ENCODE data around the gene C16orf95. TPM values are rescaled to one million over a fixed set of nuclear protein-coding genes. Genes with fewer than 3 reads are reported as not detected.

Gene C16orf95
- total RNA-seq, 3 donors from 2014 or later (not counting 1 experiment from before 2014, with no cell fraction given): 1.6 to 4.1 (median 2.7) TPM

DNA sequence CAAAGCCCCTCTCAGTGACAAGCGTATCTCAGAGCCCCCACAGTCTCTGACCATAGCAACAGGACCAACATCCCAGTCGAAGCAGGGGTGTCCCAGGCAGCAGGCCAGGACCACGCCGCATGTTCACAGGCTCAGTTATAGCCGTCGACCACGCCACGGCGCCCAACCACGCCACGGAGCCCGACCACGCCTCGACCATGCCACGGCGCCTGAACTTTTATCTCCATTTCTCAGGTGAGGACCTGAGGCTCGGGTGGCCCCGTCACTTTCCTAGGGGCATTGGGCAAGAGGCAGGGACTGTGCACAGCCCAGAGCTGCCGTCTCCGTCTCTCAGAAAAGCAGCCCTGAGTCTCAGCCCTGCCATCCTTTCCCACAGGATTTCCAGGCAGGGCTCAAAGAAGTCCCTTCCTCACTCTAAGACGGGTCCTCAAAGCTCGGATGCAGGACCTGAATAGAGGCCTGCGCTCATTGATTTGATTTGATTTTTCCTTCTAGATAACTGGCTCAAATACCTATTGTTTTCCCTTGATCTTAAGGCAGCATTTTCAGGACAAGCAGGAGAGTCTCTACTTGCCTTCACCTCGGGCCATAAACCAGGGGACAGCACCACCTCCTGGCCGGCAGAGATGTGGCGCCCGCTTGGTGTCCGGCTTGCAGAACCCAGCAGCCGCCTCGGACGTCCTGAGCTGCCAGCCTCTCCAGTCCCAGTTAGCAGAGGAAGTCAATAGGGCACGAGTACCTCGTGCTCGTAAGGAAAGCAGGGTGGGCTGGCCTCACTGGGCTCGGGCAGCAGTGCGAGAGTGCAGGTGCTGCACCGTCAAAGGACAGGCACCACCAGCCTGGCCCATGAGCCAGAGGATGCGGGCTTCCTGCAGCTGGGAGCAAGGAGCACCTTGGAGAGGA is 38.8 kb downstream of the C16orf95 start:
- ATAC-seq (peak; percentile 65 to 86 (median 68)), DNase-seq (peak; percentile 44 to 48)
- H3K36me3 Mint-ChIP-seq: no peaks in the 10 kb centered on the region
- H3K27me3 Mint-ChIP-seq (ENCODE audit: low read depth in 2 of 2): peaks cover 15 to 16% of the 10 kb centered on the region in 2 donors
- no peak overlapping the region for H3K27ac ChIP-seq (ENCODE audit: low read length)
- intact Hi-C loops (cut with micrococcal nuclease): loop anchor here (1.0 kb wide), 2 partner anchors 75 to 715 kb away; no protein-coding TSS in a partner anchor
- H3K9me3 ChIP-seq (ENCODE audit: control insufficient read depth, insufficient read depth, low read length): no peaks in the 10 kb centered on the region
- H3K27me3 ChIP-seq (ENCODE audit: control insufficient read depth, insufficient read depth, low read length): no peaks in the 10 kb centered on the region
- no peaks in the 10 kb centered on the region for H3K36me3 ChIP-seq (ENCODE audit: control insufficient read depth, insufficient read depth, low read length)
- no peak overlapping the region for H3K27ac Mint-ChIP-seq
- TF ChIP-seq, protein P1, sequence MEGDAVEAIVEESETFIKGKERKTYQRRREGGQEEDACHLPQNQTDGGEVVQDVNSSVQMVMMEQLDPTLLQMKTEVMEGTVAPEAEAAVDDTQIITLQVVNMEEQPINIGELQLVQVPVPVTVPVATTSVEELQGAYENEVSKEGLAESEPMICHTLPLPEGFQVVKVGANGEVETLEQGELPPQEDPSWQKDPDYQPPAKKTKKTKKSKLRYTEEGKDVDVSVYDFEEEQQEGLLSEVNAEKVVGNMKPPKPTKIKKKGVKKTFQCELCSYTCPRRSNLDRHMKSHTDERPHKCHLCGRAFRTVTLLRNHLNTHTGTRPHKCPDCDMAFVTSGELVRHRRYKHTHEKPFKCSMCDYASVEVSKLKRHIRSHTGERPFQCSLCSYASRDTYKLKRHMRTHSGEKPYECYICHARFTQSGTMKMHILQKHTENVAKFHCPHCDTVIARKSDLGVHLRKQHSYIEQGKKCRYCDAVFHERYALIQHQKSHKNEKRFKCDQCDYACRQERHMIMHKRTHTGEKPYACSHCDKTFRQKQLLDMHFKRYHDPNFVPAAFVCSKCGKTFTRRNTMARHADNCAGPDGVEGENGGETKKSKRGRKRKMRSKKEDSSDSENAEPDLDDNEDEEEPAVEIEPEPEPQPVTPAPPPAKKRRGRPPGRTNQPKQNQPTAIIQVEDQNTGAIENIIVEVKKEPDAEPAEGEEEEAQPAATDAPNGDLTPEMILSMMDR (IDR thresholded peaks at IDR 0.05): peak; percentile 61
- no peaks in the 10 kb centered on the region for H3K9me3 Mint-ChIP-seq
- peaks cover 16 to 21% of the 10 kb centered on the region in 2 donors for H3K4me1 Mint-ChIP-seq
- WGBS (ENCODE audit: insufficient coverage): 57% methylated on average over 38 of the region's 38 CpGs
- H3K4me3 Mint-ChIP-seq: no peak overlapping the region
- no peak overlapping the region for H3K4me3 ChIP-seq (ENCODE audit: low read length)
- peaks cover 7% of the 10 kb centered on the region for H3K4me1 ChIP-seq (ENCODE audit: control insufficient read depth, insufficient read depth, low read length)

DNA sequence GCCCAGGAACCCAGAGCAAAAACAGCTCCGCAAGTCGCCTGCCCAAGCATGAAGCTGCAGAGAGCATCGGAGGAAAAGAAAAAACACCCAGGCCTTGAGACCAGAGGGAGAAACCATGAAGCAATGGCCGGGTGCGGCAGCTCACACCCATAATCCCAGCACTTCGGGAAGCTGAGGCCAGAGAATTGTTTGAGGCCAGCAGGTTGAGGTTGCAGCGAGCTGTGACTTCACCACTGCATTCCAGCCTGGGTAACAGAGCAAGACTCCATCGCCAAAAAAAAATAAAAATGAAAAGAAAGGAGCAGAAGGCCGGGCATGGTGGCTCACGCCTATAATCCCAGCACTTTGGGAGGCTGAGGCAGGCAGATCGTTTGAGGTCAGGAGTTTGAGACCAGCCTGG is 40.3 kb downstream of the C16orf95 start:
- DNase-seq (no peak), ATAC-seq (no peak)
- Mint-ChIP-seq H3K9me3 (no peaks in the 10 kb centered on the region), H3K4me3 (no peak overlapping the region), H3K27me3 (ENCODE audit: low read depth in 2 of 2) (peaks cover 15 to 16% of the 10 kb centered on the region in 2 donors), H3K36me3 (no peaks in the 10 kb centered on the region), H3K4me1 (peaks cover 16 to 21% of the 10 kb centered on the region in 2 donors), H3K27ac (no peak overlapping the region)
- H3K9me3 ChIP-seq (ENCODE audit: control insufficient read depth, insufficient read depth, low read length): no peaks in the 10 kb centered on the region
- no peaks in the 10 kb centered on the region for H3K27me3 ChIP-seq (ENCODE audit: control insufficient read depth, insufficient read depth, low read length)
- TF ChIP-seq, protein P1 (IDR thresholded peaks at IDR 0.05): no peak
- H3K36me3 ChIP-seq (ENCODE audit: control insufficient read depth, insufficient read depth, low read length): no peaks in the 10 kb centered on the region
- H3K27ac ChIP-seq (ENCODE audit: low read length): no peak overlapping the region
- no peak overlapping the region for H3K4me3 ChIP-seq (ENCODE audit: low read length)
- peaks cover 7% of the 10 kb centered on the region for H3K4me1 ChIP-seq (ENCODE audit: control insufficient read depth, insufficient read depth, low read length)
- intact Hi-C loops (cut with micrococcal nuclease): no loop called here
- 94% methylated on average over 11 of the region's 11 CpGs for WGBS (ENCODE audit: insufficient coverage)

GRCh38 chr16:87276091-87276701 is 41.0 kb downstream of the C16orf95 start:
- Mint-ChIP-seq H3K4me1 (peaks cover 16 to 21% of the 10 kb centered on the region in 2 donors), H3K9me3 (no peaks in the 10 kb centered on the region), H3K4me3 (no peak overlapping the region), H3K27me3 (ENCODE audit: low read depth in 2 of 2) (peaks cover 15 to 16% of the 10 kb centered on the region in 2 donors), H3K27ac (no peak overlapping the region), H3K36me3 (no peaks in the 10 kb centered on the region)
- H3K9me3 ChIP-seq (ENCODE audit: control insufficient read depth, insufficient read depth, low read length): no peaks in the 10 kb centered on the region
- WGBS (ENCODE audit: insufficient coverage): 36% methylated on average over 16 of the region's 16 CpGs
- no peaks in the 10 kb centered on the region for H3K27me3 ChIP-seq (ENCODE audit: control insufficient read depth, insufficient read depth, low read length)
- DNase-seq (no peak), ATAC-seq (peak in 1 of 3 donors; percentile 50)
- intact Hi-C loops (cut with micrococcal nuclease): no loop called here
- H3K4me1 ChIP-seq (ENCODE audit: control insufficient read depth, insufficient read depth, low read length): peaks cover 7% of the 10 kb centered on the region
- H3K4me3 ChIP-seq (ENCODE audit: low read length): no peak overlapping the region
- H3K36me3 ChIP-seq (ENCODE audit: control insufficient read depth, insufficient read depth, low read length): no peaks in the 10 kb centered on the region
- TF ChIP-seq, protein P1 (IDR thresholded peaks at IDR 0.05): no peak
- H3K27ac ChIP-seq (ENCODE audit: low read length): no peak overlapping the region
